ENCODE measurements around the gene RADIL. TPM values are rescaled to one million over a fixed set of nuclear protein-coding genes. Genes with fewer than 3 reads are reported as not detected.

Gene RADIL
- total RNA-seq, 1 donor from 2014 or later: 0.86 TPM

DNA sequence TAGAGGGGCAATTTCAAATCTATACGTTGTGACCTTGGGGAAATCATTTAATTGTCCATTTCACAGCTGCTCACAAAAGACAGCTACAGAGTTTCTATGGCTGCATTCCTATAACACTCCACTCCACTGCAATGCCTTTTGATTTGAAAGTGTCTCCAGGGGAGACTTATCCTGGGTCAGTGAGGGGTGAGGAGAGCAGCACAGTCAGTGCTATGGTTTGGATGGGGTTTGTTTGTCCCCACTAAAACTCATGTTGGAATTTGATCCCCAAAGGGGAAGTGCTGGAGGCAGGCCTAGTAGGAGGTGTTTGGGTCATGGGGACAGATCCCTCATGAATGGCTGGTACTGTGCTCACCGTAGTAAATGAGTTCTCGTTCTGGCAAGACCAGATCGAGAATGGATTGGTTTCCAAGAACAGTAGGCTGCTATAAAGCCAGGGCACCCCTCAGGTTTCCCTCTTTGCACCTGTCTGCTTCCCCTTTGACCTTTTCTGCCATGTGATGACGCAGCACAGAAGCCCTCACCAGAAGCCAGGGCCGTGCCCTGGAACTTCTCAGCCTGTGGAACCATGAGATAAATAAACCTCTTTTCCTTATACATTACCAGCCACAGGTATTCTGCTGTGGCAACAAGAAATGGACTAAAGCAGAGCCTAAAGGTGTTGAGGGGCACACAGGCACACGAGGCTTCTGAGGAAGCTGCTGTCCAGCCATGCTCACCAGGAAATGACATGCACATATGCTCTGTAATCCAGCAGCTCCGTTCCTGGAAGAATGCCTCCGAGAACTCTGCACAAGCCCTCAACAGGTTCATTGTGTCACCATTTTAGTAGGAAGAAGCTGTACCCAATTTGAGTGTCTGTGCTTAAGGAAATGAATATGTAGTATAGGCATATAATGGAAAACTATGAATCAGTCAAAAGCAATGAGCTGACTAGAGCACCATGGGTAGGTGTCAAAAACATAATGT, 16.7 kb downstream of the RADIL start:
- Mint-ChIP-seq H3K4me1 (ENCODE audit: low read depth, unreplicated experiment) (no peaks in the 10 kb centered on the region), H3K9me3 (ENCODE audit: unreplicated experiment) (peaks cover 5% of the 10 kb centered on the region), H3K36me3 (ENCODE audit: low read depth, unreplicated experiment) (peaks cover 2% of the 10 kb centered on the region), H3K4me3 (ENCODE audit: unreplicated experiment) (no peak overlapping the region), H3K27me3 (ENCODE audit: low read depth, unreplicated experiment) (peaks cover 16% of the 10 kb centered on the region), H3K27ac (ENCODE audit: unreplicated experiment) (no peak overlapping the region)
- peaks cover 4% of the 10 kb centered on the region for H3K9me3 ChIP-seq (ENCODE audit: insufficient read depth, low read depth, low read length)
- H4K20me1 ChIP-seq (ENCODE audit: insufficient read depth, low read length): no peaks in the 10 kb centered on the region
- H2AFZ ChIP-seq (ENCODE audit: low read depth, low read length): no peak overlapping the region
- H3K9ac ChIP-seq (ENCODE audit: low read length): no peak overlapping the region
- H3K27ac ChIP-seq (ENCODE audit: low read depth, low read length): no peak overlapping the region
- H3K27me3 ChIP-seq (ENCODE audit: insufficient read depth, low read length): peaks cover 6% of the 10 kb centered on the region
- no peak for FAIRE-seq
- H3K36me3 ChIP-seq (ENCODE audit: insufficient read depth, low read length): no peaks in the 10 kb centered on the region
- no peak for TF ChIP-seq EZH2 (IDR thresholded peaks at IDR 0.05; ENCODE audit: insufficient read depth, low read length)
- TF ChIP-seq, protein P1, sequence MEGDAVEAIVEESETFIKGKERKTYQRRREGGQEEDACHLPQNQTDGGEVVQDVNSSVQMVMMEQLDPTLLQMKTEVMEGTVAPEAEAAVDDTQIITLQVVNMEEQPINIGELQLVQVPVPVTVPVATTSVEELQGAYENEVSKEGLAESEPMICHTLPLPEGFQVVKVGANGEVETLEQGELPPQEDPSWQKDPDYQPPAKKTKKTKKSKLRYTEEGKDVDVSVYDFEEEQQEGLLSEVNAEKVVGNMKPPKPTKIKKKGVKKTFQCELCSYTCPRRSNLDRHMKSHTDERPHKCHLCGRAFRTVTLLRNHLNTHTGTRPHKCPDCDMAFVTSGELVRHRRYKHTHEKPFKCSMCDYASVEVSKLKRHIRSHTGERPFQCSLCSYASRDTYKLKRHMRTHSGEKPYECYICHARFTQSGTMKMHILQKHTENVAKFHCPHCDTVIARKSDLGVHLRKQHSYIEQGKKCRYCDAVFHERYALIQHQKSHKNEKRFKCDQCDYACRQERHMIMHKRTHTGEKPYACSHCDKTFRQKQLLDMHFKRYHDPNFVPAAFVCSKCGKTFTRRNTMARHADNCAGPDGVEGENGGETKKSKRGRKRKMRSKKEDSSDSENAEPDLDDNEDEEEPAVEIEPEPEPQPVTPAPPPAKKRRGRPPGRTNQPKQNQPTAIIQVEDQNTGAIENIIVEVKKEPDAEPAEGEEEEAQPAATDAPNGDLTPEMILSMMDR (IDR thresholded peaks at IDR 0.05; ENCODE audit: insufficient read depth, low read depth, low read length): no peak
- H3K4me2 ChIP-seq (ENCODE audit: low read length): no peak overlapping the region
- no peak for DNase-seq (ENCODE audit: low read depth)
- no peak overlapping the region for H3K4me3 ChIP-seq (ENCODE audit: insufficient read depth, low read depth, low read length)
- H3K4me1 ChIP-seq (ENCODE audit: insufficient read depth, low read length): peaks cover 3% of the 10 kb centered on the region
- H3K79me2 ChIP-seq (ENCODE audit: insufficient read depth, low read length): no peaks in the 10 kb centered on the region

DNA sequence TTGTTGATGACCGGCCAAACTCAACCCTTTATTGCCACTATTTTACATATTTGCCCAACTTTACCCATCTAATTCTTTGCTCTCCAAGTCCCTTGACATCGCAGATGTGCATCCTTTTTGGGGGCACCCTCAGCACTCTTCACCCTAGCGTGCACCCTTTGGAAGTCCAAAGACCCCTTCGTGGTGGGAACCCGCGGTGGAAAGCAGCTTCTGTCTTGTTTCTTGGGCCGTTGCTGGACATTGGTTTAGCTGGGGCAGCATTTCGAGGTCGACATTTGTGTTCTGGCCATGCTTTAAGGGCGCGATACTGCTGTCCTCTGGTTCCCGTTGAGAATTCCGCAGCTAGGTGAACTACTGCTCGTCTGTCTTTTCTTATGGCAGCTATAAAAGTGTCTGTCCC, 21.4 kb downstream of the RADIL start:
- no peak for TF ChIP-seq EZH2 (IDR thresholded peaks at IDR 0.05; ENCODE audit: insufficient read depth, low read length)
- TF ChIP-seq, protein P1 (IDR thresholded peaks at IDR 0.05; ENCODE audit: insufficient read depth, low read depth, low read length): no peak
- no peak for DNase-seq (ENCODE audit: low read depth)

DNA sequence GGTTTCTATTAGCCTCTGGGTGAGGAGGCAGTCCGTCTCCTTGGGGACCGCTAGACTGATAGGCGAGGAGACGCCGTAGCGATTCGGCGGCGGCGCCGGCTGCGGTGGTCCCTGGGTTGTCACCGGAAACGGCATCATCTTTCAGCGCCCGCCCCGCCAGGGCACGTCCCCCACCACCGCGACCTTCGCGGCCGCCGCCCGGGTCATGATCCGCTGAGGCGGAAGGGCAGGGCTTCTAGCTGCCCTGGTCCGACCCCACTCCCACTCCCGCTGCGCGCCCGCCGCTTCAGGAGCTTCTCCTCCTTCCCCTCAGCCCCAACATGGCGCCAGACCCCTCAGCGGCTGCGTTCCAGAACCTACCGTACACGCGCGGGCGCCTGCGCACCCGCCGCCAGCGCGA, 21.8 kb downstream of the RADIL start, which contains the start of gene PAPOLB:
Gene PAPOLB (minus strand): TSS at position 358 of the 400 bp plus-strand sequence. CDS start 220 bp downstream, at position 138.
- Histone ChIP-seq H3K9me3 (ENCODE audit: insufficient read depth, low read depth, low read length) (peaks cover 8% of the 10 kb centered on the region), H3K27ac (ENCODE audit: low read depth, low read length) (no peak within 1 kb of the TSS), H3K4me2 (ENCODE audit: low read length) (peak within 1 kb of the TSS; percentile 75), H3K4me3 (ENCODE audit: insufficient read depth, low read depth, low read length) (no peak within 1 kb of the TSS), H3K36me3 (ENCODE audit: insufficient read depth, low read length) (no peaks in the 10 kb centered on the region), H2AFZ (ENCODE audit: low read depth, low read length) (peak within 1 kb of the TSS; percentile 68), H3K4me1 (ENCODE audit: insufficient read depth, low read length) (no peaks in the 10 kb centered on the region), H3K27me3 (ENCODE audit: insufficient read depth, low read length) (peaks cover 18% of the 10 kb centered on the region), H4K20me1 (ENCODE audit: insufficient read depth, low read length) (no peaks in the 10 kb centered on the region), H3K9ac (ENCODE audit: low read length) (no peak within 1 kb of the TSS), H3K79me2 (ENCODE audit: insufficient read depth, low read length) (no peaks in the 10 kb centered on the region)
- DNase-seq (ENCODE audit: low read depth) (no peak), FAIRE-seq (no peak)
- H3K36me3 Mint-ChIP-seq (ENCODE audit: low read depth, unreplicated experiment): peaks cover 2% of the 10 kb centered on the region
- H3K9me3 Mint-ChIP-seq (ENCODE audit: unreplicated experiment): peaks cover 2% of the 10 kb centered on the region
- TF ChIP-seq, protein P1 (IDR thresholded peaks at IDR 0.05; ENCODE audit: insufficient read depth, low read depth, low read length): no peak
- no peak for TF ChIP-seq EZH2 (IDR thresholded peaks at IDR 0.05; ENCODE audit: insufficient read depth, low read length)
- no peak within 1 kb of the TSS for H3K27ac Mint-ChIP-seq (ENCODE audit: unreplicated experiment)
- peaks cover 28% of the 10 kb centered on the region for H3K27me3 Mint-ChIP-seq (ENCODE audit: low read depth, unreplicated experiment)
- no peaks in the 10 kb centered on the region for H3K4me1 Mint-ChIP-seq (ENCODE audit: low read depth, unreplicated experiment)
- no peak within 1 kb of the TSS for H3K4me3 Mint-ChIP-seq (ENCODE audit: unreplicated experiment)

More for the DNA sequence above, 21.4 kb downstream of the RADIL start:
- FAIRE-seq: no peak
- Histone ChIP-seq H3K4me1 (ENCODE audit: insufficient read depth, low read length) (no peaks in the 10 kb centered on the region), H3K27me3 (ENCODE audit: insufficient read depth, low read length) (peaks cover 18% of the 10 kb centered on the region), H3K9ac (ENCODE audit: low read length) (no peak overlapping the region), H3K4me2 (ENCODE audit: low read length) (peak overlapping the region; percentile 75), H4K20me1 (ENCODE audit: insufficient read depth, low read length) (no peaks in the 10 kb centered on the region), H3K27ac (ENCODE audit: low read depth, low read length) (no peak overlapping the region), H3K9me3 (ENCODE audit: insufficient read depth, low read depth, low read length) (peaks cover 8% of the 10 kb centered on the region), H2AFZ (ENCODE audit: low read depth, low read length) (peak overlapping the region; percentile 68), H3K36me3 (ENCODE audit: insufficient read depth, low read length) (no peaks in the 10 kb centered on the region), H3K4me3 (ENCODE audit: insufficient read depth, low read depth, low read length) (no peak overlapping the region), H3K79me2 (ENCODE audit: insufficient read depth, low read length) (no peaks in the 10 kb centered on the region)
- Mint-ChIP-seq H3K27me3 (ENCODE audit: low read depth, unreplicated experiment) (peaks cover 28% of the 10 kb centered on the region), H3K4me3 (ENCODE audit: unreplicated experiment) (no peak overlapping the region), H3K27ac (ENCODE audit: unreplicated experiment) (no peak overlapping the region), H3K36me3 (ENCODE audit: low read depth, unreplicated experiment) (peaks cover 2% of the 10 kb centered on the region), H3K9me3 (ENCODE audit: unreplicated experiment) (peaks cover 2% of the 10 kb centered on the region), H3K4me1 (ENCODE audit: low read depth, unreplicated experiment) (no peaks in the 10 kb centered on the region)
